OCI-LY7 (cell line): Measurements from ENCODE around the gene KRT33A. TPM values are rescaled to one million over a fixed set of nuclear protein-coding genes. Genes with fewer than 3 reads are reported as not detected.

ENCODE experiments used
- BruUV-seq: library from RNA; stranded (reverse); fragments of 400-500 nt; replicated peaks from 2 replicates; lab custom pipeline; 2021; lab: Mats Ljungman, UMichigan
- CTCF ChIA-PET: fragments of 300-600 bp; sonication (Branson Sonifier 250); formaldehyde crosslinking; loops from one replicate; lab custom pipeline; 2022; ENCODE audit warnings: antibody characterized with exemption; ENCODE audit not compliant: unreplicated experiment; lab: Charles Lee
- POLR2A ChIA-PET: fragments of 300-600 bp; sonication (Branson Sonifier 250); formaldehyde crosslinking; loops from one replicate; lab custom pipeline; 2022; ENCODE audit warnings: antibody characterized with exemption; lab: Charles Lee
- DNase-seq: peaks from one replicate; pipeline ENCODE4 v3.0.0-alpha.2; 2015; ENCODE audit warnings: low spot score
- H2AFZ ChIP-seq: fragments of 200-600 bp; sonication (generic), shearing (Covaris generic); 2 replicates; pipeline ENCODE4 v1.6.1; 2014; ENCODE audit warnings: mild to moderate bottlenecking, antibody characterized with exemption, low read length, moderate library complexity
- H3K27ac ChIP-seq: fragments of 200-600 bp; sonication (generic); 2 replicates; pipeline ENCODE4 v1.5.1; 2014; ENCODE audit warnings: mixed run types, low read depth, mild to moderate bottlenecking, moderate library complexity, low read length, inconsistent platforms; ENCODE audit not compliant: poor library complexity, severe bottlenecking
- H3K36me3 ChIP-seq: fragments of 200-600 bp; sonication (generic); 2 replicates; pipeline ENCODE4 v1.6.1; 2014; ENCODE audit warnings: mild to moderate bottlenecking, antibody characterized with exemption, low read length, moderate library complexity, mixed read lengths; ENCODE audit not compliant: insufficient read depth
- H3K4me1 ChIP-seq: fragments of 200-600 bp; sonication (generic); 2 replicates; pipeline ENCODE4 v1.5.1; 2014; ENCODE audit warnings: mild to moderate bottlenecking, low read length; ENCODE audit not compliant: insufficient read depth, poor library complexity, severe bottlenecking
- H3K4me2 ChIP-seq: fragments of 200-600 bp; sonication (generic); 2 replicates; pipeline ENCODE4 v1.6.1; 2014; ENCODE audit warnings: mild to moderate bottlenecking, low read length
- H3K4me3 ChIP-seq: fragments of 200-600 bp; sonication (generic); 2 replicates; pipeline ENCODE4 v1.5.1; 2014; ENCODE audit warnings: mild to moderate bottlenecking, low read depth, low read length; ENCODE audit not compliant: poor library complexity, severe bottlenecking
- H3K79me2 ChIP-seq: fragments of 200-600 bp; sonication (generic); 2 replicates; pipeline ENCODE4 v1.6.1; 2016; ENCODE audit warnings: low read depth, mild to moderate bottlenecking, low read length, moderate library complexity, mixed read lengths; ENCODE audit not compliant: insufficient read depth
- H3K9me2 ChIP-seq: fragments of 200-600 bp; sonication (generic); 2 replicates; pipeline ENCODE4 v1.6.1; 2016; ENCODE audit warnings: mild to moderate bottlenecking, low read length, mixed read lengths; ENCODE audit not compliant: insufficient read depth
- H3K9me3 ChIP-seq: fragments of 200-600 bp; sonication (generic); 2 replicates; pipeline ENCODE4 v1.6.1; 2014; ENCODE audit warnings: mild to moderate bottlenecking, mixed run types, low read length, mixed read lengths
- H4K20me1 ChIP-seq: fragments of 200-600 bp; sonication (generic); 2 replicates; pipeline ENCODE4 v1.6.1; 2014; ENCODE audit warnings: mild to moderate bottlenecking, antibody characterized with exemption, low read length, moderate library complexity, mixed read lengths; ENCODE audit not compliant: insufficient read depth
- EZH2phosphoT487 ChIP-seq: fragments of 200-600 bp; sonication (generic); IDR thresholded peaks from 2 replicates; pipeline ENCODE4 v1.6.1; 2018; ENCODE audit warnings: low read depth, borderline replicate concordance, mild to moderate bottlenecking, mixed run types, antibody characterized with exemption, low read length, moderate library complexity, mixed read lengths
- intact Hi-C: fragments of 100-400 bp; cut with micrococcal nuclease; formaldehyde crosslinking; loops from one replicate; pipeline ENCODE4 v1.10.0; 2022; ENCODE audit not compliant: unreplicated experiment
- total RNA-seq, 2 experiments: library from RNA; depleted of rRNA in 1 of 2; stranded (reverse); fragments of >200 nt in 1 of 2; shearing (Covaris generic) in 1 of 2; gene quantifications; 2 replicates each; pipeline ENCODE4 v1.2.3, GENCODE V29; 2014 to 2022
- TF ChIP-seq, protein P1 (sequence below): fragments of 200-600 bp; sonication (generic); conservative IDR thresholded peaks from 2 replicates; pipeline ENCODE4 v1.5.1; 2014; ENCODE audit warnings: mild to moderate bottlenecking, antibody characterized with exemption, low read length, moderate library complexity, mixed read lengths

KRT33A gene
- total RNA-seq, 2 experiments from 2014 or later = not detected

DNA sequence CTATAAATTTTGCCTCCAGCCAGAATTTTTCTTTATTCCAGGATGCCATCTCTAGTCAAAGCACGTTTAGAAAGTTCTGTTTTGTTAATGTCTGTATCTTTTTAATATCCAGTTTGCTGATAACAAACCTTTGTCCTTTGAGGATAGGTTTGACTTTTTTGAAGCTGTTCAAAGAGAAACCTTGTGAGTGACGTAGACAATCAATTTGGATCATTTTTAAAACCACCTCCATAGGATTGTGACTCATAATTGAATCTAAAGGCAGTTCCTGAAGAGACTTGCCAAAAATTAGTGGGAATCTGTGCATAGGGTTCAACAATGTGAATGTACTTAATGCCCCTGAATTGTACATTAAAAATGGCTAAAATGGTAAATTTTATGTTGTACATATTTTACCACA, 40.9 kb upstream of the KRT33A start:
- Histone ChIP-seq H3K9me3 (peaks cover 3% of the 10 kb centered on the region; the same call in 1 of the 2 replicates), H3K4me2 (no peak overlapping the region), H3K4me1 (no peaks in the 10 kb centered on the region), H3K4me3 (no peak overlapping the region), H2AFZ (no peak overlapping the region), H3K36me3 (no peaks in the 10 kb centered on the region), H4K20me1 (no peaks in the 10 kb centered on the region), H3K9me2 (no peaks in the 10 kb centered on the region), H3K27ac (no peak overlapping the region), H3K79me2 (no peaks in the 10 kb centered on the region)
- intact Hi-C loops = no loop called here
- DNase-seq = no peak
- no TSS peak for BruUV-seq
- TF ChIP-seq EZH2phosphoT487 = no peak
- TF ChIP-seq, protein P1, sequence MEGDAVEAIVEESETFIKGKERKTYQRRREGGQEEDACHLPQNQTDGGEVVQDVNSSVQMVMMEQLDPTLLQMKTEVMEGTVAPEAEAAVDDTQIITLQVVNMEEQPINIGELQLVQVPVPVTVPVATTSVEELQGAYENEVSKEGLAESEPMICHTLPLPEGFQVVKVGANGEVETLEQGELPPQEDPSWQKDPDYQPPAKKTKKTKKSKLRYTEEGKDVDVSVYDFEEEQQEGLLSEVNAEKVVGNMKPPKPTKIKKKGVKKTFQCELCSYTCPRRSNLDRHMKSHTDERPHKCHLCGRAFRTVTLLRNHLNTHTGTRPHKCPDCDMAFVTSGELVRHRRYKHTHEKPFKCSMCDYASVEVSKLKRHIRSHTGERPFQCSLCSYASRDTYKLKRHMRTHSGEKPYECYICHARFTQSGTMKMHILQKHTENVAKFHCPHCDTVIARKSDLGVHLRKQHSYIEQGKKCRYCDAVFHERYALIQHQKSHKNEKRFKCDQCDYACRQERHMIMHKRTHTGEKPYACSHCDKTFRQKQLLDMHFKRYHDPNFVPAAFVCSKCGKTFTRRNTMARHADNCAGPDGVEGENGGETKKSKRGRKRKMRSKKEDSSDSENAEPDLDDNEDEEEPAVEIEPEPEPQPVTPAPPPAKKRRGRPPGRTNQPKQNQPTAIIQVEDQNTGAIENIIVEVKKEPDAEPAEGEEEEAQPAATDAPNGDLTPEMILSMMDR = no peak
- ChIA-PET CTCF (no interaction called here), POLR2A (no interaction called here)

DNA sequence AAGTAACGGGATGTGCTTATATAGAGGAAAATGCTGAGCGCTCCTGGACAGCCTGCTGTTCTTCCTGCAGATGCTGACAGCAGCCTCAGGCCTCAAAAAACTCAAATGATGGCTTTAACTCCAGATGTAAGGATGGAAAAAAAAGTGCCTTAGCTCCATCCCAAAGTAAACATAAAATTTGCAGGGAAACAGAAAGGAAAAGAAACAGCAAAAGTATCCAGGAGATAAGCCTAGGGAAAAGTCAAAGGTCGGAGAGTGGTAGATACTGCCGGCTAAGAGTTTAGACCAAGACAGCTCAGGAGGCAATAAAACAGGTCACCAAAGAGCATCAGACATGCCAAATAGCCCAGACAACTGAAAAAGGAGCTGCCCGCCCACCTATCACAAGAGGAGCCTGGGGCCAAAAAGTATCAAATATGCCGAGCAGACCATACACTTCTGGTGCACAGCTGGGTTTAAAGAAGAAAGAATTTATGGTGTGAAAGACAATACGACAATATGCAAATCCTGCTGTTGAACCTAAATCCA, 39.8 kb upstream of the KRT33A start:
- TF ChIP-seq, protein P1 = no peak
- no peak for TF ChIP-seq EZH2phosphoT487
- H3K4me1 ChIP-seq = no peaks in the 10 kb centered on the region
- no peaks in the 10 kb centered on the region for H3K36me3 ChIP-seq
- POLR2A ChIA-PET = interaction anchor here (0.6 to 0.9 kb wide), 3 partner anchors 23 to 469 kb away, joined by 3 to 6 read pairs (median 6); no protein-coding TSS in a partner anchor
- H4K20me1 ChIP-seq = no peaks in the 10 kb centered on the region
- H3K9me3 ChIP-seq = peaks cover 9% of the 10 kb centered on the region; the same call in 1 of the 2 replicates
- H3K9me2 ChIP-seq = no peaks in the 10 kb centered on the region
- H3K4me2 ChIP-seq = no peak overlapping the region
- CTCF ChIA-PET = no interaction called here
- intact Hi-C loops = no loop called here
- no TSS peak for BruUV-seq
- no peak for DNase-seq
- no peaks in the 10 kb centered on the region for H3K79me2 ChIP-seq
- H3K4me3 ChIP-seq = no peak overlapping the region
- no peak overlapping the region for H3K27ac ChIP-seq
- no peak overlapping the region for H2AFZ ChIP-seq

DNA sequence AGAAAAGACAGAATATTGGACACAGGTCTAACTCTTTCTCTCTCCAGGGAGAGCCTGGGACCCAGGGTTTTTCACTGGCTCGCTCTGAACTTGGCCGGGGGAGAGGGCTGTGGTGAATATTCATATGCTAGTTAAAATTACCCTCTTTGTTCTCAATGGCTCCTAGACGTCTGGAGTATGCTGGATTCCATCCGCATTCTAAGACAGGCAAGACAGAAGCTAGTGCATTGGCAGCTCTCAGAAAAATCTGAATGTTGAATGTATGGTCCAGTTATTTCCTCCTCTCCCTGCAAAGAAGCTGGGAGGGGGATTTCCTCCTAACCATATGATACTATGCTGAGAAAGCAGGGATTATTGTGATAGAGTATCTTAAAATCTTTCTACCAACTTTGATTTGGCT, 37.0 kb upstream of the KRT33A start:
- H3K9me2 ChIP-seq = no peaks in the 10 kb centered on the region
- no peaks in the 10 kb centered on the region for H3K36me3 ChIP-seq
- no peak for DNase-seq
- POLR2A ChIA-PET = interaction anchor here (0.8 kb wide), 1 partner anchor 10 kb away, joined by 3 read pairs; no protein-coding TSS in a partner anchor
- H3K4me2 ChIP-seq = no peak overlapping the region
- no TSS peak for BruUV-seq
- H3K27ac ChIP-seq = no peak overlapping the region
- intact Hi-C loops = no loop called here
- no peaks in the 10 kb centered on the region for H3K4me1 ChIP-seq
- no peaks in the 10 kb centered on the region for H4K20me1 ChIP-seq
- no peaks in the 10 kb centered on the region for H3K79me2 ChIP-seq
- no peak for TF ChIP-seq EZH2phosphoT487
- TF ChIP-seq, protein P1 = no peak
- no peak overlapping the region for H2AFZ ChIP-seq
- CTCF ChIA-PET = no interaction called here
- peaks cover 9% of the 10 kb centered on the region; the same call in 1 of the 2 replicates for H3K9me3 ChIP-seq
- no peak overlapping the region for H3K4me3 ChIP-seq
